H9 (cell line): Measurements from ENCODE around the gene AQP3. TPM values are rescaled to one million over a fixed set of nuclear protein-coding genes. Genes with fewer than 3 reads are reported as not detected.
"Not testable (repeated sequence)": the region's sequence is repeated elsewhere in the genome, so short reads cannot be mapped to it uniquely, and the experiment has no call there.

Experiments used
- DNase-seq: peaks from one replicate; pipeline ENCODE4 v3.0.0-alpha.2; 2017
- H2AFZ ChIP-seq: one replicate; pipeline ENCODE4 v1.6.1; 2013; ENCODE audit warnings: mild to moderate bottlenecking, low read length, control low read depth, moderate library complexity
- H2AK5ac ChIP-seq: 2 replicates; pipeline ENCODE4 v1.6.1; 2013; ENCODE audit warnings: low read length, control low read depth, mixed read lengths; ENCODE audit not compliant: insufficient read length
- H2BK120ac ChIP-seq: one replicate; pipeline ENCODE4 v1.6.1; 2013; ENCODE audit warnings: low read depth, mild to moderate bottlenecking, low read length, control low read depth, inconsistent platforms; ENCODE audit not compliant: poor library complexity, severe bottlenecking
- H2BK12ac ChIP-seq: 2 replicates; pipeline ENCODE4 v1.6.1; 2013; ENCODE audit warnings: low read length, control low read depth, mixed read lengths, low read depth; ENCODE audit not compliant: insufficient read length
- H2BK15ac ChIP-seq: 2 replicates; pipeline ENCODE4 v1.6.1; 2013; ENCODE audit warnings: low read depth, low read length, control low read depth
- H2BK20ac ChIP-seq: one replicate; pipeline ENCODE4 v1.6.1; 2013; ENCODE audit warnings: low read depth, mild to moderate bottlenecking, low read length, control low read depth, inconsistent platforms; ENCODE audit not compliant: poor library complexity, severe bottlenecking
- H2BK5ac ChIP-seq: 2 replicates; pipeline ENCODE4 v1.6.1; 2013; ENCODE audit warnings: low read length, control low read depth, mixed read lengths; ENCODE audit not compliant: insufficient read length
- H3K14ac ChIP-seq: 2 replicates; pipeline ENCODE4 v1.6.1; 2013; ENCODE audit warnings: low read length, control low read depth; ENCODE audit not compliant: insufficient read depth
- H3K18ac ChIP-seq: 2 replicates; pipeline ENCODE4 v1.6.1; 2013; ENCODE audit warnings: low read depth, mild to moderate bottlenecking, mixed read lengths, low read length, control low read depth; ENCODE audit not compliant: insufficient read length
- H3K23ac ChIP-seq: 2 replicates; pipeline ENCODE4 v1.6.1; 2013; ENCODE audit warnings: low read length, control low read depth, mixed read lengths, low read depth; ENCODE audit not compliant: insufficient read length
- H3K23me2 ChIP-seq: 2 replicates; pipeline ENCODE4 v1.6.1; 2013; ENCODE audit warnings: low read depth, mild to moderate bottlenecking, mixed read lengths, low read length, control low read depth; ENCODE audit not compliant: insufficient read length, poor library complexity, severe bottlenecking
- H3K27ac ChIP-seq: 2 replicates; pipeline ENCODE4 v1.5.1; 2013; ENCODE audit warnings: low read length, control low read depth, mixed read lengths, low read depth; ENCODE audit not compliant: insufficient read length
- H3K27me3 ChIP-seq: 2 replicates; pipeline ENCODE4 v1.6.1; 2013; ENCODE audit warnings: low read length, control low read depth, inconsistent platforms; ENCODE audit not compliant: insufficient read depth
- H3K4ac ChIP-seq: 2 replicates; pipeline ENCODE4 v1.6.1; 2013; ENCODE audit warnings: low read depth, mild to moderate bottlenecking, control low read depth, inconsistent platforms, low read length, moderate library complexity
- H3K4me1 ChIP-seq: 2 replicates; pipeline ENCODE4 v1.6.1; 2013; ENCODE audit warnings: low read length, control low read depth, inconsistent platforms; ENCODE audit not compliant: insufficient read depth
- H3K4me2 ChIP-seq: 2 replicates; pipeline ENCODE4 v1.6.1; 2013; ENCODE audit warnings: low read length, control low read depth, mixed read lengths; ENCODE audit not compliant: insufficient read length, insufficient read depth
- H3K56ac ChIP-seq: 2 replicates; pipeline ENCODE4 v1.6.1; 2013; ENCODE audit warnings: low read depth, mild to moderate bottlenecking, mixed read lengths, low read length, control low read depth; ENCODE audit not compliant: insufficient read length
- H3K79me1 ChIP-seq: 2 replicates; pipeline ENCODE4 v1.6.1; 2013; ENCODE audit warnings: low read depth, mild to moderate bottlenecking, moderate library complexity, low read length, control low read depth, inconsistent platforms; ENCODE audit not compliant: insufficient read depth, poor library complexity, severe bottlenecking
- H3K79me2 ChIP-seq: 2 replicates; pipeline ENCODE4 v1.6.1; 2013; ENCODE audit warnings: low read length, control low read depth, inconsistent platforms; ENCODE audit not compliant: insufficient read depth
- H3K9ac ChIP-seq: 2 replicates; pipeline ENCODE4 v1.6.1; 2013; ENCODE audit warnings: low read length, control low read depth, mixed read lengths; ENCODE audit not compliant: insufficient read length; ENCODE audit errors: extremely low read depth
- H3K9me3 ChIP-seq: one replicate; pipeline ENCODE4 v1.6.1; 2013; ENCODE audit warnings: low read depth, low read length, inconsistent platforms; ENCODE audit not compliant: control insufficient read depth
- H3T11ph ChIP-seq: one replicate; pipeline ENCODE4 v1.6.1; 2013; ENCODE audit warnings: mild to moderate bottlenecking, low read length, control low read depth, inconsistent platforms
- H4K20me1 ChIP-seq: one replicate; pipeline ENCODE4 v1.6.1; 2013; ENCODE audit not compliant: control insufficient read depth, insufficient read length, insufficient read depth
- H4K5ac ChIP-seq: 2 replicates; pipeline ENCODE4 v1.6.1; 2013; ENCODE audit warnings: low read depth, mild to moderate bottlenecking, mixed read lengths, low read length, control low read depth; ENCODE audit not compliant: insufficient read length
- H4K8ac ChIP-seq: replicated peaks from 2 replicates; pipeline ENCODE4 v1.6.1; 2013; ENCODE audit warnings: low read length, control low read depth, mixed read lengths, low read depth; ENCODE audit not compliant: insufficient read length
- H4K91ac ChIP-seq: 2 replicates; pipeline ENCODE4 v1.6.1; 2013; ENCODE audit warnings: low read depth, mild to moderate bottlenecking, moderate library complexity, mixed read lengths, low read length, control low read depth; ENCODE audit not compliant: insufficient read length
- H3K27ac Mint-ChIP-seq, 3 experiments: 2 replicates in 2 of 3; 3 replicates in 1 of 3; pipeline ENCODE4 v1.8.0; 2020 to 2021; ENCODE audit warnings: mixed read lengths in 3 of 3, mild to moderate bottlenecking in 1 of 3, moderate library complexity in 1 of 3
- H3K27me3 Mint-ChIP-seq: 2 replicates; pipeline ENCODE4 v1.8.0; 2021; ENCODE audit warnings: low read depth, mild to moderate bottlenecking, moderate library complexity, mixed read lengths
- H3K36me3 Mint-ChIP-seq, 3 experiments: 2 replicates in 2 of 3; 3 replicates in 1 of 3; pipeline ENCODE4 v1.8.0; 2020 to 2021; ENCODE audit warnings: low read depth in 3 of 3, mixed read lengths in 3 of 3; ENCODE audit not compliant: insufficient read depth in 1 of 3
- H3K4me1 Mint-ChIP-seq, 2 experiments: 2 replicates each; pipeline ENCODE4 v1.8.0; 2020; ENCODE audit warnings: mixed read lengths in 2 of 2
- H3K4me3 Mint-ChIP-seq, 2 experiments: 2 replicates in 1 of 2; 3 replicates in 1 of 2; pipeline ENCODE4 v1.8.0; 2020 to 2021; ENCODE audit warnings: mild to moderate bottlenecking in 2 of 2, mixed read lengths in 2 of 2, moderate library complexity in 1 of 2
- H3K9me3 Mint-ChIP-seq, 2 experiments: 2 replicates in 1 of 2; 3 replicates in 1 of 2; pipeline ENCODE4 v1.8.0; 2020; ENCODE audit warnings: mild to moderate bottlenecking in 2 of 2, mixed read lengths in 2 of 2, moderate library complexity in 1 of 2
- WGBS: extraction: QIAGEN DNeasy Blood & Tissue Kit; methylation state at CpG from one replicate; pipeline ENCODE4 v1.1.7; 2013; ENCODE audit warnings: missing lambda C conversion rate, low lambda C conversion rate, mixed read lengths; ENCODE audit not compliant: insufficient read length; ENCODE audit errors: extremely low coverage; 5-methylcytosine and 5-hydroxymethylcytosine counted together
- total RNA-seq: library from RNA; stranded (reverse); gene quantifications from 2 replicates; pipeline ENCODE4 v1.2.1, GENCODE V29; 2021

Gene AQP3
- total RNA-seq, 1 experiment from 2014 or later, result 1.6 TPM

DNA sequence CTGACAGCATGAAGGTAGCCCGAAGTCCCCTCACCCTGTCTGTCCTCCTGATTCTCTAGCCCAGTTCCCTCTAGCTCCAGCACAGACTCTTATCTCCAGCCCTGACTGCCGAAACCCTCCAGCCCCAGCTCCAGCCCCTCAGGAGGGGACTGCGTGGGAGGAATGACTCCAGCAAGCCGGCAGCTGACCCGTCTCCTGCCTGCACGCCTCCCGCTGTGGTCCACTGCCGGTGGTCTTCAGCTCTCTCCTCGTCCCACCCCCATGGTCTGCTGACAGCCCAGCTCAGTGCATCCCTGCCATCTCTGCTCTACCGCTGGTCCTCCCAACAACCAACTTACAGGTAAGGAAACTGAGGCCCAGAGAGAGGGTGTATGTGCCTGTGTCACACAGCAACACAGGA is 45.6 kb downstream of the AQP3 start:
- H3T11ph ChIP-seq, H3K79me2 ChIP-seq, H3K18ac ChIP-seq, H3K27me3 ChIP-seq, H3K56ac ChIP-seq, H3K9me3 Mint-ChIP-seq, H4K8ac ChIP-seq, H2BK120ac ChIP-seq, H2BK15ac ChIP-seq, H4K20me1 ChIP-seq, H3K9me3 ChIP-seq, H3K23ac ChIP-seq, H3K4me3 Mint-ChIP-seq, H4K5ac ChIP-seq, H2BK12ac ChIP-seq, H3K4me1 Mint-ChIP-seq, H3K27ac Mint-ChIP-seq, H2AFZ ChIP-seq, H3K79me1 ChIP-seq, H3K4ac ChIP-seq, H2AK5ac ChIP-seq, H3K14ac ChIP-seq, H3K23me2 ChIP-seq, H3K36me3 Mint-ChIP-seq, DNase-seq, H2BK5ac ChIP-seq, H3K27ac ChIP-seq, H4K91ac ChIP-seq, H2BK20ac ChIP-seq, H3K9ac ChIP-seq, H3K4me2 ChIP-seq, H3K4me1 ChIP-seq: not testable (repeated sequence)
- no CpG with 5 or more reads among the region's 10 CpGs for WGBS
- peaks cover 11% of the 10 kb centered on the region for H3K27me3 Mint-ChIP-seq

GRCh38 chr9:33399047-33399446 is 48.3 kb downstream of the AQP3 start:
- not testable (repeated sequence) for H4K5ac ChIP-seq, H3K23me2 ChIP-seq, H2BK120ac ChIP-seq, H3K9me3 ChIP-seq, H3K27ac Mint-ChIP-seq, H4K8ac ChIP-seq, H3K79me1 ChIP-seq, H3K36me3 Mint-ChIP-seq, H3K18ac ChIP-seq, H3K56ac ChIP-seq, H3K9me3 Mint-ChIP-seq, H3K4me1 Mint-ChIP-seq, H2BK12ac ChIP-seq, H3K27ac ChIP-seq, H4K91ac ChIP-seq, H3K4ac ChIP-seq, H3K79me2 ChIP-seq, H3K4me3 Mint-ChIP-seq, H3K9ac ChIP-seq, H3K4me2 ChIP-seq, H2BK15ac ChIP-seq, H3K23ac ChIP-seq, H2BK20ac ChIP-seq, H2AFZ ChIP-seq, H2BK5ac ChIP-seq, H2AK5ac ChIP-seq, H4K20me1 ChIP-seq, H3T11ph ChIP-seq, H3K14ac ChIP-seq, H3K4me1 ChIP-seq, DNase-seq, H3K27me3 ChIP-seq
- H3K27me3 Mint-ChIP-seq, result peaks cover 11% of the 10 kb centered on the region
- WGBS, result no CpG with 5 or more reads among the region's 4 CpGs
